Fibroblast of skin of left biceps (primary cell): Measurements from ENCODE around the gene MSI2.
A peak's percentile ranks its signal among the peaks of the same experiment; 100 is the strongest.

Experiments
- DNase-seq, 2 experiments: peaks; one replicate each; pipeline ENCODE4 v3.0.0-alpha.2; 2013; ENCODE audit warnings: low read depth in 2 of 2

MSI2 gene

GRCh38 chr17:57539529-57540301 lies 283.4 kb downstream of the MSI2 start:
- no peak for DNase-seq

DNA sequence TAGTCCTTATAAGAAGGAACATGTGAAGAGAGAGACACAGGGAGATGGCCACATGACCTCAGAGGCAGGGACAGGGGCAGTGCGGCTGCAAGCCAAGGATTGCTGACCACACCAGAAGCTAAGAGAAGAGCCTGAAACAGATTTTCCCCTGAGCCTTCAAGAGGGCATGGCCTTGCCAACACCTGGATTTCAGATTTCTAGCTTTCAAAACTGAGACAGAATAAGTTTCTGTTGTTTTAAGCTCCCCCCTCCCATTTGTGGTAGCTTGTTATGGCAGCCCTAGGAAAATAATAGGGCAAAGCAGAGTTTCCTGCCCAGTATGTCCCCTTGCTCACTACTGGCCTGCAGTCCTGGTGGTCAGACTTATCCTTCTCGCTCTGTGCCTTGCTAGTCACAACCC lies 284.3 kb downstream of the MSI2 start:
- DNase-seq = no peak

- no peak for DNase-seq
These were observed 284.7 kb downstream of the MSI2 start for GRCh38 chr17:57541049-57541448.

DNA sequence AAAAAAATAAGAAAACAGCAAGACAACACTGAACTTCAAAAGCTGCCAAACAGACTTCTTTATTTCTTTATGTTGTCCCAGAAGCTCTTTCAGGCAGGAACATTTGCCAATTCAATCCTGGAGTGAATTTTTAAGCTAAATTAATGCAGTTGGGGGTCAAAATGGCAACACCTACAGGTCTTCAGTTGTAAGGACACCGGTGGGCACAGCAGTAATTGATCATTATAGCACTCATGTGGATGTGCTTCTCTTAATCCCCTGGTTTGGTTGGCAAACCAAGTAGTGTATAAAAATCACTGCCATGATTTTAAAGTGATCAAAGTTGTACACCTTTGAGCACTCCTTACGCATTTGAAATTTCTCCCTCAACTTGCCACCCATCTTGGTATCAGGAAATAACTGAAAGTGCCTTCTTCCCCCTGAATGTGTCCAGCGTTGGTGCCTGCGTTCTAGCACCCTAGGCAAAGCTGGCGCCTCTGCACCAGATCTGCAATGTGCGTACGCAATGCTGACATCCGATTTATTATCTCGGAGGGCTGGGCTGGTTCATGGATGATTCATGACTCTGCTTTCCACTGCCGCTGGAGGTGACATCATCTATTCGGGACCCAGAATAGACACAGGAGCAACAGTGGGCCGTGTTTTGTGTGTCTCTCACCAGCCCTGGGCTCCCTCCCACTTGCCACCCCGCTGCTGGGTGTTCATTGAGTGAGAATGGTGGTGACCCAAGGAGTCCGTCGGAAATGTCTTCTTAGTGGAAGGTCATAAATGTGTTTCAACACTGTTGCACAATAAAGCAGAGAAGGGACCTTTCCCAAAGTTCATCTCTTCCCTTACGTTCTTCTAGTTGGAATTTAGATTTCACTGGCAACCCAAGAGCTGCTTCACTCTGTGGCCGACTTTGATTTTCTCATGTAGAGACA lies 285.4 kb downstream of the MSI2 start:
- DNase-seq = no peak

DNA sequence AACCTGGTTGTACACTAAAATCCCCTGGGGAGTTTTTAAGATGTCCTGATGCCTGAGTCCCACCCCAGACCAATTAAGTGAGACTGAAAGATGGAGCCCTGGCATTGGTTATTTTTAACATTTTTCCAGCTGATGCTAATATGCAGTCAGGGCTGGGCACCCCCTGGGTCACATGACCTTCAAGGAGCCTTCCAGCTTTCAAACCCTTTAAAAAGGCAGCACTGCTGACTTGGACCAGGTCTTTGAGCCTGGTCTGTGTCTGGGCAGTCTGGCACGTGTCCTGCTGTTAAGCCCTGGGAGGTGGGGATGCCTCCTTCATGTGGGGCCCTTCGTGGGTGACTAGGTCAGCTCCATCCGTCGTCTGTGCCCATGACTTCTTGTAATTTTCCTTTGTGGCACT lies 286.2 kb downstream of the MSI2 start:
- no peak for DNase-seq

GRCh38 chr17:57543230-57543629 lies 286.9 kb downstream of the MSI2 start:
- DNase-seq = no peak

GRCh38 chr17:57544401-57544800 lies 288.1 kb downstream of the MSI2 start:
- no peak for DNase-seq

DNA sequence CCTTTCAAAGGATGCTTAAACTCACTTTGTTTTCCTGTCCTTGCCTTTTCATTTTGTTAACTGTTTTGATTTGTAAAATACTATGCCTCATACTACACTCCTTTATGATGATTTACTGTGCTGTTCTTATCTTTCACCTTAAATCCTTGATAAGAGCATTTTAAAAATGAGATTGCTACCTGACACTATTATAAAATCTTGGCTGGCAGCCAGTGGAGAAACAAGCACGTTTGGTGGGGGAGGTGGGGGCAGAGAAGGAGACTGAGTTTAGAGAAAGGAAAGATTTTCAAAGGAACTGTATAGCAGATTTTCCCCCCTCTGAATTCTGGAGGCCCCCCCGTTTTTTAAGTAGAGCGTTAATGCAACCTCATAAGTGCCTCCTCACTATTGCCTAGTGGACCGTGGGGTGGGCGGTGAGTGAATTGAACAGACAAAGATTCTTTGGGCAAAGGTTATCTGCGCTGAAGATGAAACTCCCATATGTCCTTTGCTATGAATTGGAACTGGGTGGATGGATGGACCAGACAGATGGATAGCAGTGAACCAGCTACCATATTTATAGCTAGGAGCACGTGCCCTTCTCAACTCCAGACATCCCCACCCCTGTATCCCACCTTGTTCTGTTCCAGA lies 288.6 kb downstream of the MSI2 start:
- DNase-seq = no peak

GRCh38 chr17:57545731-57546342 lies 289.5 kb downstream of the MSI2 start:
- DNase-seq = no peak

DNA sequence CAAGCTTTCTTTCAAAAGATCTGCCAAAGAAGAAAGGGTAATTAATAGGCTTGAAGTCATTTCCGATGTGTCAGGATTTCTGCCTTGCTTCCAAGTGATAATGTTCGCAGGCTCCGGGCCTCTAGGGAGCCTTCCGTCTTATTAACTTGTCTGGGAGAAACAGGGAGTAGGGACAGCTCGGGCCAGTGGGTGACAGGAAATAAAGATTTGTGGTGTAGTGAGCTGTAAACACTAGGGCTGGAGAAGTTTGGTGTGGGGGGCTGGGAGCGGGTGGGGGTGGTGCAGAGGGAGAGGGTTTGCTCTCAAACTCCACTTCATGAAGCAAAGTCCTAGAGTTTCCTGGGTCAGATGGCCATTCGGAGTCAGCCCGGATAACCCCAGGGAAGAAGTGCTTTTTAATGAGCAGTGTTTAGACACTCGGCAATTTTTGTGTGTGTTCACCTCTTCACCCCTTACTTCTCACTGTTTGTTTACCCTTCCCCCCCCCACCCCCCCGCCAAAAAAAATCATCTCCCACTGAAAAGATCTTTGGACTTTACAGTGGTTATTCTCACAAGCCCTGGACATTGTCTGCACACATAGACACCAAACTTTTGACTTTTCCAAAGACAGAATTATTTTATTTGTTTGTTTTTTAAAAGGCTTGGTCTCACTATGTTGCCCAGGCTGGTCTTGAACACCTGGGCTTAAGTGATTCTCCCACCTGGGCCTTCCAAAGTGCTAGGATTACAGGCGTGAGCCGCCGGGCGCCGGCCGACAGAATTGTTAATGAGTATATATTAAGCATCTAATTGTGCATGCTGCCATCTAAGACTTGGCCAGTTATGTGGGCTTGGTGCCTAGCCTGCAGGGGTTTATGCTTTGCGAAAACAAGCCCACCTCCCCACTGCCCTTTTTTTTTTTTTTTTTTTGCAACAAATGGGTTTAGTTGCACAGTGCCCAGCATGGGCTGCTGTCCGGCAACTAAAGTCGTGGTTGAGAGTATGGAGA lies 292.4 kb downstream of the MSI2 start:
- DNase-seq = peak in 1 of 2 experiments; percentile 20

- DNase-seq = no peak
These were observed 293.1 kb downstream of the MSI2 start for GRCh38 chr17:57549468-57549867.

- DNase-seq = no peak
These were observed 293.7 kb downstream of the MSI2 start for GRCh38 chr17:57550016-57550415.

- DNase-seq = no peak
These were observed 294.5 kb downstream of the MSI2 start for GRCh38 chr17:57550668-57551315.

- DNase-seq = no peak
These were observed 295.2 kb downstream of the MSI2 start for GRCh38 chr17:57551321-57552079.

- DNase-seq = no peak
These were observed 295.8 kb downstream of the MSI2 start for GRCh38 chr17:57552114-57552624.

- no peak for DNase-seq
These were observed 297.2 kb downstream of the MSI2 start for GRCh38 chr17:57553526-57553925.

DNA sequence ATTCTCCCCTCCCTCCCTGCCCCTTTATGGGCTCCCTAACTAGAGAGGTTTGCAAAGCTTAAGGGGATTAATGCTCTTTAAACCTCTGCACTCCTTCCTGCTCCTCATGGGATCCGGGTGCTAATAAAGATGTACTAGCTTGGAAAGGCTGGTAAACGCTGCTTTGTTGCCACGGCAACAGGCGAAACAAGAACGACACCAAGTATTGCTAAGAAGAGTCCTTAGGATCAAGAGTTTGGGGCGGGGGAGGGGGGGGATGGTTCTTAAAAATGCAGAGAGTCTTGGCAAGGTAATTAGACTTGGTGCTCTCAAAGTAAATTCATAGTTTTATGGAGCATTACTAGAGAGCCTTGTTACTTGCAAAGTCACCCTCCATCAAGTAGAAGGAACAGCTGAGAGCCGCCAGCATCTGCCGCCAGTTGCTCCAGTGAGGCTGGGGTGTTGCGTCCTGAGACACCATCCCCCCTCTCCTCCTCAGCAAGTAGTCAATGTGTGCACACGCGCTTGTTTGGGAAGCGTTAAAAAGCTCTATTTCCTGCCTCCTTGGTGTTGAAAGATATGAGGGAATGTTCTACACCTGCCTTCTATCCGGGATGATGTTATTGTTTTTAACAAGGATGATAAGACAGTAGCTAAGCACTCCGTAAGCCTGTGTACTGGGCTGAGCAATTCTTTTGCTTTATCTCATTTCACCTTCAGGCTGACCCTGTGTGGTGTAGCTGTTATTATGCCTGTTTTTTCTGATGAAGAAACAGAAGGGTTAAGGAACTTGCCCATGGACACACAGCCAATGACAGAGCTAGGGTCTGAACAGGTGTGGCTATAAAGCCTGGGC lies 297.9 kb downstream of the MSI2 start:
- no peak for DNase-seq
